HG03175 (cell line): Measurements from ENCODE around the gene CHEK2.
"Not testable (repeated sequence)": the region's sequence is repeated elsewhere in the genome, so short reads cannot be mapped to it uniquely, and the experiment has no call there.

Source experiments
- ATAC-seq: cut with Tn5 transposase; IDR thresholded peaks from one replicate; pipeline ENCODE4 v1.9.1; 2021; ENCODE audit warnings: mild to moderate bottlenecking, moderate library complexity; ENCODE audit not compliant: unreplicated experiment

The CHEK2 gene

DNA sequence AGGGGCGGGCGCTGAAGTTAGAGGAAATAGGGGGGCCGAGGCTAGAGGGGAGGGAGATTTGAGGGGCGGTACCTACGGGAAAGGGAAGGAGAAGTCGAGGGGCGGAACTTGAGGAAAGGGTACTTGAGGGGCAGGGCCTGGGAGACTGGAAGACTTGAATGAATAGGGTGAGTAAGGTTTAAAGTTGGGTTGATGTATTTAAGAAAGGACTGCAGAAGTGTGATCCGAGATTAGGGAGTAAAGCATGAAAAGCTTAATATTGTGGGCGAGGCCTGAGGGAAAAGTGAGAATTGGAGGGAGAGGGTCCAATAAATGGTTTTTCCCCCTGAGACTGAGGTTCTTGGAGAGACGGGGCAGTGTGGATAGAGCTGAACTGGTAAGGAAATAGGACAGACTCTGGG, 942 bp upstream of the CHEK2 start:
- ATAC-seq = no peak

DNA sequence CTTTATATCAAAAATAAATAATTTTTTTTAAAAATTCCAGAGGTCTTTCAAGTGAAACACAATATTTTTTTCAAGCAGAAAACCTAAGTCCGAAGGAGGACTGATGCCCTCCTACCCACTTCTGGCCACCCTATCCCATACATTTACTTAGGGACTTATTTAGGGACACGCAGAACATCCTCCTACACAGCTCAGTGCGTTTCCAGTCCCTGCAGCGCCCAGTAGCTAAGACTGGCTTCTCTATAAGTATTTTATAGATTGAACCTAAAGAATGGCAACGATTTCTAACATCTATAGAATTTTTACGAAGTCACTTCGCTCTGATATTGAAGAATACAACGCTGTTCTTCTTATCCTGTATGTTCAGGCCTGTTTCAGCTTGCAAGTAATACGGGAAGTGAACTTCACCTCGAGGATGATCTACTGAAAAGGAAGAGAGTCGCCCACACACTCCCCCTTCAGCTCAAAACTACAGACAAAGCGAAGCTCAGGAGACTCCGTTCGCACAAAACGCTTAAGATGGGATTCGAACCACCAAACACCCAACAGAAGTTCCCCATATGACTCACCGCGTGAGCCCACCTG, 328 bp downstream of the CHEK2 start:
- no peak for ATAC-seq

DNA sequence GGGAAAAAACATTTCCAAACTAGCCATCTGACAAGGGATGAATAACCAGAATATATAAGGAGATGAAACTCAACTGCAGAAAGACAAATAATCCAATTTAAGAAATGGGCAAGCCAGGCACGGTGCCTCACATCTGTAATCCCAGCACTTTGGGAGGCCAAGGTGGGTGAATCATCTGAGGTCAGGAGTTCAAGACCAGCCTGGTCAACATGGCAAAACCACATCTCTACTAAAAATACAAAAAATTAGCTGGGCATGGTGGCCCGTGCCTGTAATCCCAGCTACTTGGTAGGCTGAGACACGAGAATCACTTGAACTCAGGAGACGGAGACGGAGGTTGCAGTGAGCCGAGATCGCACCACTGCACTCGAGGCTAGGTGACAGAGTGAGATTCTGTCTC, 2.7 kb downstream of the CHEK2 start:
- ATAC-seq = not testable (repeated sequence)

DNA sequence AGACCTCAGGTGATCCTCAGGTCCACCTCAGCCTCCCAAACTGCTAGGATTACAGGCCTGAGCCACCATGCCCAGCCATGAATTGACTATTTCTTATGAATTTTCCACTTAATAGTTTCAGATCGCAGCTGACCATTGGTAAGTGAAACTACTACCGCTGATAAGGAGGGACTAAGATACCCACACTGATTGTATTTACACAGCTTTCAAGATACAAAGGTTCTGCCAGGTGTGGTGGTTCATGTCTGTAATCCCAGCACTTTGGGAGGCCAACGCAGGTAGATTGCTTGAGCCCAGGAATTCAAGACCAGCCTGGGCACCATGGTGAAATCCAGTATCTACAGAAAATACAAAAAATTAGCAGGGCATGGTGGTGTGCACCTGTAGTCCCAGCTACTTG, 3.9 kb downstream of the CHEK2 start:
- no peak for ATAC-seq

DNA sequence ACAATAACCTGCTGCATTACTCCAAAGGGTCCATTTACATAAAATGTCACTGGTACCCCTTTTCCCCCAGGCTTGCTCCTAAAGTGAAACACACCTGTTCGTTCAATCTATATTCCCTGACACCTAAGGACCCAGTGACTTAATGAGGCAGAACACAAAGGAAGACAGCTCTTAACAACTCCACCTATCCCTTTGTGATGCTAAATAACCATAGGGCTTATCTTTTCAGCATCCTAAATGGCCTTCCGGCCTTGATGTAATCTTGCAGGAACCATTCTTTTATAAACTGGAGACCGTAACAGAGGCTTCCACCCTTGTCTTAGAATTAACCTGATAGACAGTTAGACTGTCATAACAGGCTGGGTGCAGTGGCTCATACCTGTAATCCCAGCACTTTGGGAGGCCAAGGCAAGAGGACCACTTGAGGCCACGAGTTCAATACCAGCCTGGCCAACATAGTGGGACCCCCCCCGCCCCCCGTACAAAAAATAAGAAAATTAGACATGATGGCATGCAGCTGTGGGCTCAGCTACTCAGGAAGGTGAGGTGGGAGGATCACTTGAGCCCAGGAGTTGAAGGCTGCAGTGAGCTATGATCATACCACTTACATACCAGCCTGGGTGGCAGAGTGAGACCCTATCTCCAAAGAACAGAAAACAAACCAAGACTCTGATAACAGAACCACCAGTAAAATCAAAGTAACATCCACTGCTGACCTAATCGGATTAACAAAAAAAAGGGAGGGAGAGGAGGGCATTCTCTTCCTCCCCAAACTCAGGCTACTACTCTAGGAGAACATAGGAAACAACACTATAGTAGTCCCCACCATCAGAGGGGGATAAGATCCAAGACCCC, 5.1 kb downstream of the CHEK2 start:
- ATAC-seq = no peak

DNA sequence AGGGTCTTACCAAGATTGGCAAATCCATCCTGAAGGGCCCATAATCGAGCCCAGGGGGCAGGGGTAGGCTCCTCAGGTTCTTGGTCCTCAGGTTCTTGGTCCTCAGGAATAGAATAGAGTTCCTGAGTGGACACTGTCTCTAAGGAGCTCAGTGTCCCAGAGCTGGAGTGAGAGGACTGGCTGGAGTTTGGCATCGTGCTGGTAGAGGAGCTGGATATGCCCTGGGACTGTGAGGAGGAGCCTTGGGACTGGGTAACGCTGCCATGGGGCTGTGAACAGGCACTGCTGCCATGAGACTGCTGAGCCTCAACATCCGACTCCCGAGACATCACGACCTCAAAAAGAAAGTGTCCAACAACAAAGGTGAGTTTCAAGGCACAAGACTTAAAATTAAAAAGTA, 7.2 kb downstream of the CHEK2 start:
- ATAC-seq = no peak

DNA sequence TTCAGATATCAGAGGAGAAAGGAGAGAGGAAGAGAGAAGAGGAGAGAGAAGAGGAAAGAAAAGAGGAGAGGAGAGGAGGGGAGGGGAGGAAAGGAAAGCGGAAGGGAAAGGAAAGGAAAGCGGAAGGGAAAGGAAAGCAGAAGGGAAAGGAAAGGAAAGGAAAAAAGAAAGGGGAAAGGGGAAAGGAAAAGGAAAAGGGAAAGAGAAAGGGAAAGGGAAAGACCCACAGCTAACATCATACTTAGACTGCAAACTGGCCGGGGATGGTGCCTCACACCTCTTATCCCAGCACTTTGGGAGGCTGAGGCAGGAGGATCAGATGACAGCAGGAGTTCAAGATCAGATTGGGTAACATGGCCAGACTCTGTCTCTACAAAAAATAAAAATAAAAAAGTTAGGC, 11.4 kb downstream of the CHEK2 start:
- no peak for ATAC-seq

DNA sequence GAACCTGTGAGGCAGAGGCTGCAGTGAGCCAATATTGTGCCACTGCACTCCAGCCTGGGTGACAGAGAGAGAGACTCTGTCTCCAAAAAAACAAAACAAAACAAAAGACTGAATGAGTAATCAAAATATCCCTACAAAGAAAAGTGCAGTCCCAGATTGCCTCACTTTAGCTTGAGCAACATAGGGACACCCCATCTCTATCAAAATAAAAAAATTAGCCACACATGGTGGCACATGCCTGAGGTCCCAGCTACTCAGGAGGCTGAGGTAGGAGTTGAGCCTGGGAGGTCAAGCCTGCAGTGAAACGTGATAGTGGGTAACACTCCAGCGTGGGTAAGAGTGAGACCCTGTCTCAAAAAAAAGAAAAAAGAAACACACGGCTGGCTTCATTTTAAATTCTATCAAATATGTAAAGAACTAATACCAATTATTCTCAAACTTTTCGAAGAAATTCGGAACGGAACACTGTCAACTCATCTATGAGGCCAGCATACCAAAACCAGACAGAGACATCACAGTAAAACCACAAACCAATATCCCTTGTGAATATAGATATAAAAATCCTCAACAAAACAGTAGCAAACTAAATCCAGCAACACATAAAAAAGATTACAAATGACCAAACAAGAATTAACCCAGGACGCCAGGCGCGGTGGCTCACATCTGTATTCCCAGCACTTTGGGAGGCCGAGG, 12.9 kb downstream of the CHEK2 start:
- no peak for ATAC-seq

DNA sequence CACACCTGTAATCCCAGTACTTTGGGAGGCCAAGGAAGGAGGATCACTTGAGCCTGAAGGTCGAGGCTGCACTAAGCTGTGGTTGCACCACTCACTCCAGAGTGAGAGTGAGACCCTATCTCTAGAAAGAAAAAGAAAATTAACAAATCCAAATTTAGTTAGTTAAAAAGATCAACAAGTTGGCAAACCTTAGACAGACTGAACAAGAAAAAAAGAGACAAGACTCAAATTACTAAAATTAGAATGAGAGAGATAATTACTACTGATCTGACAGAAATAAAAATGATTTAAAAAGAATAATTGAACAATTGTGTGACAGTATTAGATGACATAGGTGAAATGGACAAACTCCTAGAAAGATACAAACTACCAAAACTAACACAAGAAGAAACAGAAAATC, 13.6 kb downstream of the CHEK2 start:
- ATAC-seq = no peak

DNA sequence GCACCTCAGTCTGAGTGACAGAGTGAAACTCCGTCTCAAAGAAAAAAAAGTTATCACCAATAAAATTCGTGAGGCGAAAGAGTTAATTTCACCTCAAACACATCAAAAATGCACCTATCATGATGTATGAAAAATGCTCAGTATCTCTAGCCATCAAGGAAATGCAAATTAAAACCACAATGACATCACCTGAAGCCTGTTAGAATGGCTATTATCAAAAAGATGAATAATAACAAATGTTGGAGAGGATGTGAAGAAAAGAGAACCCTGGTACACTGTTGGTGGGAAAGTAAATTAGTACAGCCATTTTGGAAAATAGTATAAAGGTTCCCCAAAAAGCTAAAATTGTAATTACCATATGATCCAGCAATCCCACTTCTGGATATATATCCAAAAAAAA, 23.6 kb downstream of the CHEK2 start:
- no peak for ATAC-seq

DNA sequence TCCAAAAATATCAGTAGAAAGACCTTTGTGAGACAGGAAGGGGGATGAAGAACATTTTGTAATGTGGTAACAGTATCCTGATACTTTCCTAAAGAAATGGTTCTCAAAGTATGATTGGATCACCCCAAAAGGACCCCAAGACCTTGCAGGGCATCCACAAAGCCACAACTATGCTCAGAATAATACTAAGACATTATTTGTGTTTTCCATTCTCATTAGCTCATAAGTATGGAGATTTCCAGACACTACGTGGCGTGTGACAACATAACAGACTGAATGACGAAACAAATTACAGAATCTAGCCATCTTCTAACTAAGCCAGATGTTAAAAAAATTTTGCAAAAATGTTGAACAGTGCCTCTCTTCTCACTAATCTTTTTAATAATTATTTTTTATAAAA, 24.9 kb downstream of the CHEK2 start:
- no peak for ATAC-seq

DNA sequence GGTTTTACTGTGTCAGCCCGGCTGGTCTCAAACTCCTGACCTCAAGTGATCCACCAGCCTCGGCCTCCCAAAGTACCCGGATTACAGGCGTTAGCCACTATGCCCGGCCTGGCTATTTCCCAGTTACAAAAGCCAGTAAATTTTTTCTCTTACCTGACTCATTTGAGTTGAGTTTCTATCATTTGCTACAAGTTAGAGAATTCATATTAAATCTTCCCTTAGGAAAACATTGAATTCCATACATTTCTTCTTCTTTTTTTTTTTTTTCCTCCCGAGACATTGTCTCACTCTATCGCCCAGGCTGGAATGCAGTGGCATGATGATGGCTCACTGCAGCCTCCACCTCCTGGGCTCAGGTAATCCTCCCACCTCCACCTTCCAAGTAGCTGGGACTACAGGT, 26.0 kb downstream of the CHEK2 start:
- no peak for ATAC-seq

DNA sequence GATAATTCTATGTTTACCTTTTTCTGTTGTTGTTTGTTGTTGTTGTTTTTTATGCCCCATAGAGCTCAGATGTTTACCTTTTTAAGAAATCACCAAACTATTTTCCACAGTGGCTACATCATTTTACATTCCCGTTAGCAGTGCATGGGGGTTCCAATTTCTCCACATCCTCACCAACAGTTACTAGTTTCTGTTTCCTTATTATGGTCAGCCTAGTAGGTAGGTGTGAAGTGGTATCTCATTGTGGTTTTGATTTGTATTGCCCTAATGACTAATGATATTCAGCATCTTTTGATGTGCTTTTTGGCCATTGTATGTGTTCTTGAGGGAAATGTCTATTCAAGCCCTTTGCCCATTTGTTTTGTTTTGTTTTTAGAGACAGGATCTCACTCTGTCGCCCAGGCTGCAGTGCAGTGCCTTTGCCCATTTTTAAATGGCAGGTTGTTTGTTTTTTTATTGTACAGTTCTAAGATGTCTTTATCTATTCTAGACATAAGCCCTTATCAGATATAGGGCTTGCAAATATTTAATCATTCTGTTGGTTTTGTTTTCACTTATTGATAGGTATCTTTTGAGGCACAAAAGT, 27.5 kb downstream of the CHEK2 start:
- no peak for ATAC-seq

DNA sequence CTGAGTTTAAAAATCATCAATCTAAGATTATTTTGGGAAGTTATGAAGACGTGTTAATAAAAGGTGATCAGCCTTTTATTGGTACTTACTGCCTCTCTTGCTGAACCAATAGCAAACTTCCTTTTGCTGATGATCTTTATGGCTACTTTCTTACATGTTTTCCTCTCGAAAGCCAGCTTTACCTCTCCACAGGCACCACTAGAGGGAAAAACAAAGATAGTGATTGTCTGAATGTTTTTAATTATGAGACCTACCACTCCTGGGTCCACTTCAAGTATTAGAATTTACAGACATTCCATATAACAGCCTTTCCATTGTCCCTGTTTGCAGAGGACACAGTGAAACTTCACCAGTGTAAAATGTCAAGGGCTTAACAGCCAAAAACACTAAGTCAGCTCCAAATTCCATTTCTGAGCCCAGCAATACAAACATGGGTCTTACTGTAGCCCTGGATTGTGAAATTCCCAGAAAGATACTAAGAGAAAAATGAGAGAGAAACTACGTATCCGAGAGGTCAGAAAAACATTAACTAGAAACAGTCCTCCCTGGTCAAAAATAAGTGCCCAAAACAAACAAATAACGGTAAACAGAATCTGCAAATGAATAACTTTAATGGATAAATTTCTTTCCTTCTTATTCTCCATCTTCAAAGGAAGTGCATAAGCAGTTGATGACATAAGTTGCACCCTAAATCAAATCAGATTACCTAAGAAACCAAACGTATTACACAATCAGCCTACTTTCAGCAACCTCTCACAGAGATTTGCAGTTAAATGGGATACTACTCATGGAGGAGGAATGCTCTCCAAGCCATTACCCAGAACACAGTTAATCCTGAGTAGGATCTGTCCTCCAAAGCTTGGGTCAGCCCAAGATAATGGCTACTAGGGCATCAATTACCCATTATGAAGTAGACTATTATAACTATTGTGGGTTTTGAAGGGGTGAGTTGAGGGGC, 29.5 kb downstream of the CHEK2 start:
- ATAC-seq = no peak

DNA sequence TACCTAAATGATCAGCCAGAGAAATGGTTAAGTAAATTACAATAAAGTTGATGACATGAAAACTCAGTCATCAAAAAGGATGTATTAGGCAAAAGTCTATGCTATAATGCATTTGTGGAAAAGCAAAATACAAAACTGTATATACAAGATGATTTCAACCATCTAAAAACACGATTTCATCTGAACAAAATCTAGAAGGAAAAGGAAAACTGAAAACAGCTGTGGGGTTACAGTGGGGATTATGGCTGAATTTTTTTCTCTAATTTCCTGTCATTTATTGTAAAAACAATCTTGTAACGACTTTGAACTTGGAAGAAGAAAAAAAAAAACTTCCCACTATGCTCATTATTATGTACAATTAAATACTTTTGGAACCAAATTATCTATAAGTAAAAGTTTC, 30.3 kb downstream of the CHEK2 start:
- ATAC-seq = no peak

DNA sequence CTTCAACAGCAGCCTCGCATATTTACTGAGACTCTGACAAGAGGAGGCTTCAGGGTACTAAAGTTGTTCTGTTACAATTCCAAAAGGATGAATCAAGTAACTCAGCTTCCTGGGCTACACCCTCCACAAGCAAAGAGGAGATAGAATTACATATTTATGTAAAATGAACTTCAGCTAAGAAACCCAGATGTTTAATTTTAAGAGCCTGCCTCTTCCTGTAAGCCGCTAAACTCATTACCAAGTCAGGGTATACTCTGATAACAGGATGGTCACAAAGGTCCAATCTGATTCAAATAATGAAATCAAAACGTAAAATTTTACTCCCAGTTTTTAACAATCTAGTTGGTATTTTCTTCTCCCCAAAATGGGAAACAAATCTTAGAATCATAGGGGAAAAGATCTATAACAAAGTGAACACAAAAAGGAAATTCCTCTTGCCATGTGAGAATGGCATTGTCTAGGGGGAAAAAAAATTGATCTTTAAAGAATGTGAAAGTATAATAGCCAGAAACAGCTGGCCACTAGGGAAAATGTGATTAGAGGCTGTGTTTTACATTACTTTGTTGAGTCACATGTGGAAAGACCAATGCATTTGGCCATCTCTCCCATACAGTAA, 30.9 kb downstream of the CHEK2 start:
- no peak for ATAC-seq

DNA sequence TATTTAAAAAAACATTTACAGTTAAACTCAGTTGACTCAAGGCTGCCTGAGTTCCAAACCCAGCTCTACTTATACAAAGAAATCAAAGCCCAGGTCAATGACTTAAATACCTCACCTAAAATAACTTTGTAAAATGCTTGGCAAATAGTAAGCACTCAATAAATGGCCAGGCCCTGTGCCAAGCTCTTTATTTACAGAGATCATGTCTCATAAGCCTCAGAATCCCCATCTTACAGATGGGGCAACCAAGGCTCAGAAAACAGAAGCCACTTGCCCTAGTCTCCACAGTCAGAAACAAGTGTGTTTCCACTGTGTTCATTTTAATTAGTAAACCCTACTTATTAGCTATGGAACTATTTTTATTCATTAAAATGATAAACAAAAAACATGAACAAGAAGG, 31.5 kb downstream of the CHEK2 start:
- ATAC-seq = no peak

DNA sequence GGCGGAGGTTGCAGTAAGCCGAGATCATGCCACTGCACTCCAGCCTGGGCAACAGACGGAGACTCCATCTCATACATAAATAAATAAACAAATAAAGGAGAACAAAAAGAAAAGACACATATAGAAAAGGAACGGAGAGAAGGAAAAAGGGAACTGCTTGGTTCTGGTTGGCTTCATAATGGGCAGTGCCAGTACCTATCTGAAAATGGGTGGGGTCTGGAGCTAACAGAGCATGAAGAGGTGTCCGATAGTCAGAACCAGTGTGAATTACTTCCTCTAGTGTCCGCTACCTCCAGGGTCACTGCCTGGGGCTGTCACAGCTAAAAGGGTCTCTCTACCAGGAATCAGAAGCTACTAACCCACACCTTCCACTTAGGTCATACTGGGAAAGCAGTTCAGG, 34.8 kb downstream of the CHEK2 start:
- no peak for ATAC-seq

DNA sequence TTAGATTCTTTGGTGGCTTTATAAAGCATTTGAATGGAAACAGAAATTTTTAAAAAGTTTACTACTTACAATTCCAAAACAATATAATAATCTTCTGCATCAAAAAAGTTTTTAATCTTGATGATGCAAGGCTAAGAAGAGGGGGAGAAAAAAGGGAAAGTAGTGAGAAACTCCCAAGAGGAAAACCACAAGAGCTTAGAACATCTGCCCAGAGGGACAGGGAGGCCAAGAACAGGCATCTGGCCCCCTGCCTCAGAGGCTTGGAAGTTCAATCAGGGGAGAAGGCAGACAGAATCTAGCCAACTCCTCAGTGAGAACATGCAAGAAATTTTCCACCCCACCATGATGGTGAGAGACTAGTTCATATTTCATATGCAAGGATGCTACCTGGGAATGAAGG, 38.2 kb downstream of the CHEK2 start:
- no peak for ATAC-seq

DNA sequence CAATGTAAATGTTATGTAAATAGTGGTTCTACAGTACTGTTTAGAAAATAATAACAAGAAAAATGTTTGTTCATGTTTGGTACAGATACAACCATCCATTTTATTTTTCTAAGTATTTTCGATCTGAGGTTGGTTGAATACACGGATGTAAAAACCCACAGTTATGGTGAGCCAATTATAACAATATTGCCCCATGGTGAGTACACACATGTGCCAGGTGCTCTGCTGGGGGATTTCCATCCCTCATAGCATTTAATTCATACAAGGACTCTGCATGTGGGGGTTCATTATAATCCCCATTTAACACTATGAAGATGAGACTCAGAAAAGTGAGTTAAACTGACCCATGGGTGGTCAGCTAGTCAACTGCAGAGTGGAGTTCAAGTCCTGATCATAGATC, 38.7 kb downstream of the CHEK2 start:
- no peak for ATAC-seq
